ENCODE results near the gene PAN3. TPM values are rescaled to one million over a fixed set of nuclear protein-coding genes. Genes with fewer than 3 reads are reported as not detected.

The PAN3 gene
- total RNA-seq, 1 experiment from 2014 or later, result 46.1 TPM

- intact Hi-C loops (cut with micrococcal nuclease; ENCODE audit: unreplicated experiment), result no loop called here
- CTCF ChIA-PET, result no interaction called here
- no peaks in the 10 kb centered on the region for H3K4me1 ChIP-seq (ENCODE audit: insufficient read depth, low read length, poor library complexity, severe bottlenecking)
- H3K27ac ChIP-seq (ENCODE audit: low read depth, low read length, poor library complexity, severe bottlenecking), result no peak overlapping the region
- H3K27me3 ChIP-seq (replicated peaks; ENCODE audit: insufficient read depth, low read depth, low read length, poor library complexity), result no peaks in the 10 kb centered on the region
- BruUV-seq (replicated peaks), result no TSS peak
- no peak overlapping the region for H3K4me3 ChIP-seq (ENCODE audit: low read depth, low read length, poor library complexity, severe bottlenecking)
- TF ChIP-seq EZH2 (IDR thresholded peaks at IDR 0.05; ENCODE audit: borderline replicate concordance, low read depth, low read length, poor library complexity, severe bottlenecking) (no peak), CTCF (conservative IDR thresholded peaks at IDR 0.05; ENCODE audit: low read depth, low read length) (no peak)
- POLR2A ChIA-PET (ENCODE audit: low non-redundant PET), result no interaction called here
- H3K36me3 ChIP-seq (ENCODE audit: insufficient read depth, low read length, poor library complexity, severe bottlenecking), result no peaks in the 10 kb centered on the region
- H3K9me3 ChIP-seq (ENCODE audit: low read depth, low read length, poor library complexity, severe bottlenecking), result no peaks in the 10 kb centered on the region
- no peak for DNase-seq (ENCODE audit: low spot score)
Measured at GRCh38 chr13:28246891-28247290, 108.5 kb downstream of the PAN3 start.

GRCh38 chr13:28248080-28248479 lies 109.7 kb downstream of the PAN3 start:
- no peaks in the 10 kb centered on the region for H3K4me1 ChIP-seq (ENCODE audit: insufficient read depth, low read length, poor library complexity, severe bottlenecking)
- TF ChIP-seq CTCF (conservative IDR thresholded peaks at IDR 0.05; ENCODE audit: low read depth, low read length), result no peak
- TF ChIP-seq EZH2 (IDR thresholded peaks at IDR 0.05; ENCODE audit: borderline replicate concordance, low read depth, low read length, poor library complexity, severe bottlenecking), result no peak
- no peaks in the 10 kb centered on the region for H3K36me3 ChIP-seq (ENCODE audit: insufficient read depth, low read length, poor library complexity, severe bottlenecking)
- no peak overlapping the region for H3K4me3 ChIP-seq (ENCODE audit: low read depth, low read length, poor library complexity, severe bottlenecking)
- H3K27ac ChIP-seq (ENCODE audit: low read depth, low read length, poor library complexity, severe bottlenecking), result no peak overlapping the region
- no peaks in the 10 kb centered on the region for H3K27me3 ChIP-seq (replicated peaks; ENCODE audit: insufficient read depth, low read depth, low read length, poor library complexity)
- no TSS peak for BruUV-seq (replicated peaks)
- DNase-seq (ENCODE audit: low spot score), result no peak
- intact Hi-C loops (cut with micrococcal nuclease; ENCODE audit: unreplicated experiment), result no loop called here
- H3K9me3 ChIP-seq (ENCODE audit: low read depth, low read length, poor library complexity, severe bottlenecking), result no peaks in the 10 kb centered on the region
- POLR2A ChIA-PET (ENCODE audit: low non-redundant PET), result no interaction called here
- CTCF ChIA-PET, result no interaction called here

GRCh38 chr13:28250542-28250941 lies 112.2 kb downstream of the PAN3 start:
- intact Hi-C loops (cut with micrococcal nuclease; ENCODE audit: unreplicated experiment), result no loop called here
- ChIA-PET POLR2A (ENCODE audit: low non-redundant PET) (no interaction called here), CTCF (no interaction called here)
- H3K4me1 ChIP-seq (ENCODE audit: insufficient read depth, low read length, poor library complexity, severe bottlenecking), result no peaks in the 10 kb centered on the region
- no peak for TF ChIP-seq CTCF (conservative IDR thresholded peaks at IDR 0.05; ENCODE audit: low read depth, low read length)
- TF ChIP-seq EZH2 (IDR thresholded peaks at IDR 0.05; ENCODE audit: borderline replicate concordance, low read depth, low read length, poor library complexity, severe bottlenecking), result no peak
- H3K27ac ChIP-seq (ENCODE audit: low read depth, low read length, poor library complexity, severe bottlenecking), result no peak overlapping the region
- H3K27me3 ChIP-seq (replicated peaks; ENCODE audit: insufficient read depth, low read depth, low read length, poor library complexity), result no peaks in the 10 kb centered on the region
- H3K36me3 ChIP-seq (ENCODE audit: insufficient read depth, low read length, poor library complexity, severe bottlenecking), result no peaks in the 10 kb centered on the region
- DNase-seq (ENCODE audit: low spot score), result no peak
- H3K9me3 ChIP-seq (ENCODE audit: low read depth, low read length, poor library complexity, severe bottlenecking), result no peaks in the 10 kb centered on the region
- no peak overlapping the region for H3K4me3 ChIP-seq (ENCODE audit: low read depth, low read length, poor library complexity, severe bottlenecking)
- no TSS peak for BruUV-seq (replicated peaks)
